HFF-Myc (cell line): ENCODE measurements around the gene RCOR1.

Experiments
- DNase-seq: peaks from one replicate; pipeline ENCODE4 v3.0.0-alpha.2; 2011; ENCODE audit warnings: low read depth; ENCODE audit errors: extremely low read depth
- H3K4me3 ChIP-seq: replicated peaks from 2 replicates; pipeline ENCODE4 v1.5.1; 2011; ENCODE audit warnings: low read depth, mild to moderate bottlenecking, control low read depth, low read length
- TF ChIP-seq, protein P1 (sequence below): IDR thresholded peaks from 2 replicates; pipeline ENCODE4 v1.5.1; 2012; ENCODE audit warnings: mild to moderate bottlenecking, low read depth, low read length, control low read depth; ENCODE audit errors: missing control alignments

Gene RCOR1

DNA sequence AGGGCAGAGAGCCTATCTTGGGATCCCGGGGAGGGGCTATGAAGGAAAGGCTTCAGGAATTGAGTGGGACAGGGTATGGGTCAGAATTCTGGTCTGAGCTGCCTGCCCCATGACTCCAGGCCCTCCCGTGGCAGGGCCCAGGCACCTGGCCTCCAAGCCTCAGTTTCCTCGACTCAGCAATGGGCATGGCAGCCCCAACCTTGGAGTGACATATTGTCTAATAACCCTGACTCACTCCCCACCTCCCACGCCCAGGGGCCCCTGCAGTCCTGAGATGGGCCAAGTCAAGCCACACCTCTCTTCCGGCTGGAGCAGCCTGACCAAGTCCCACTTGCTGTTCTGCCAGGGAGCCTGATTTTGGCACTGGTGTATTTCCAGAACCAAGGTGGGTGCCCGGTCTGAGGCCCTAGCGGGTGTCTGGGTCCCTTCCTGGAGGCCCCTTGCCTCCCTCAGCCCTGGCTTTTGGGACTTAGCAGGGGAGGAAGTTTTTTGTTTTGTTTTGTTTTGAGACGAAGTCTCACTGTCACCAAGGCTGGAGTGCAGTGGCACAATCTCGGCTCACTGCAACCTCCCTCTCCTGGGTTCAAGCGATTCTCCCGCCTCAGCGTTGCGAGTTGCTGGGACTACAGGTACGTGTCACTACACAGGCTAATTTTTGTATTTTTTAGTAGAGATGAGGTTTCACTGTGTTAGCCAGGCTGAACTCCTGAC is 40.3 kb upstream of the RCOR1 start:
- TF ChIP-seq, protein P1, sequence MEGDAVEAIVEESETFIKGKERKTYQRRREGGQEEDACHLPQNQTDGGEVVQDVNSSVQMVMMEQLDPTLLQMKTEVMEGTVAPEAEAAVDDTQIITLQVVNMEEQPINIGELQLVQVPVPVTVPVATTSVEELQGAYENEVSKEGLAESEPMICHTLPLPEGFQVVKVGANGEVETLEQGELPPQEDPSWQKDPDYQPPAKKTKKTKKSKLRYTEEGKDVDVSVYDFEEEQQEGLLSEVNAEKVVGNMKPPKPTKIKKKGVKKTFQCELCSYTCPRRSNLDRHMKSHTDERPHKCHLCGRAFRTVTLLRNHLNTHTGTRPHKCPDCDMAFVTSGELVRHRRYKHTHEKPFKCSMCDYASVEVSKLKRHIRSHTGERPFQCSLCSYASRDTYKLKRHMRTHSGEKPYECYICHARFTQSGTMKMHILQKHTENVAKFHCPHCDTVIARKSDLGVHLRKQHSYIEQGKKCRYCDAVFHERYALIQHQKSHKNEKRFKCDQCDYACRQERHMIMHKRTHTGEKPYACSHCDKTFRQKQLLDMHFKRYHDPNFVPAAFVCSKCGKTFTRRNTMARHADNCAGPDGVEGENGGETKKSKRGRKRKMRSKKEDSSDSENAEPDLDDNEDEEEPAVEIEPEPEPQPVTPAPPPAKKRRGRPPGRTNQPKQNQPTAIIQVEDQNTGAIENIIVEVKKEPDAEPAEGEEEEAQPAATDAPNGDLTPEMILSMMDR, result no peak
- DNase-seq, result no peak
- peak overlapping the region; percentile 16; the same call in 1 of the 2 replicates for H3K4me3 ChIP-seq

DNA sequence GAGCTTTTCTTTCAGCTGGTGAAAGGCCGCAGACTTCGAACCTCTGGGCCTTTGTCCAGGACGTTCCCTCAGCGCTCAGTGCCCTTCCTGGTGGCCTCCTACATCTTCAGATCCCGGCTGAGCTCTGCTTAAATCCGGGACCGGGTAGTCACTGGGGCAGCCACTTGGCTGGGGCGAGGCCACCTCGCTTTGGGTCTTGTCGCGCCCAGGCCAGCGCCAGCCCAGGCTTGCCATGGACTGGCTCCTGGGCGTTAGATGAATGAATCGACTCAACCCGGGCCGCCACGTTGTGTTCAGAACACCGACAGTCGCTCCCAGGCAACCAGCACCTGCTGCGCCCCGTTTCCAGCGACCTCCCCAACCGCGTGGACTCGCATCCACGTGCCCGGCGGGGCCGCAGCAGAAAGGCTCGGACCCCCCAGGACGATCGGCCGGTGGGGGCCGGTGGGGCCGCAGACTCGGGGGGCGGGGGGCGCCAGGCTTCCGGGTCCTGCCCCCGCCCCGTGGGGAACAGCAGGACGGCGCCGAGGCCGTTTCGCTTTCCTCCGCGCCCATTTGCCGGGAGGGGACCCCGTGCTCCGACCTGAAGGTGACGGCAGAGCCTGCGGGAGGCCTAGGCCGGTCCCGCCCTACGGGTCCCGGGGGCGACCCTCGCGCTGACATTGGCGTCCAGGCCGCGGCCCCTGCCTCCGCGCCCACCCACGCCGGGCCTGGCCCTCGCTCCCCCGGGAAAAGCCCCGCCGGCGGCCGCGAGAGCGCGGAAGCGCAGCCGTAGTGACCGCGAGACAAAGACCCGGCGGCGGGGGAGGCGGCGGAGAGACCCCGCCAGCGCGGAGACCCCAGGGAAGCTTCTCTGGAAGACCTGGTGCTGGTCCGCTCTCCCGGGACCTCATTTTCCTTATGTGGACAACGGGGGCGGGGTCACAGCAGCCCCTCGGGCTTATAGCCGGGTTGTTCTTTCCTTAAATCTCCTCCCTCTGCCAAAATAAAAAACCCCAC is 37.3 kb upstream of the RCOR1 start:
- TF ChIP-seq, protein P1, result no peak
- no peak for DNase-seq
- peak overlapping the region; percentile 38 for H3K4me3 ChIP-seq

DNA sequence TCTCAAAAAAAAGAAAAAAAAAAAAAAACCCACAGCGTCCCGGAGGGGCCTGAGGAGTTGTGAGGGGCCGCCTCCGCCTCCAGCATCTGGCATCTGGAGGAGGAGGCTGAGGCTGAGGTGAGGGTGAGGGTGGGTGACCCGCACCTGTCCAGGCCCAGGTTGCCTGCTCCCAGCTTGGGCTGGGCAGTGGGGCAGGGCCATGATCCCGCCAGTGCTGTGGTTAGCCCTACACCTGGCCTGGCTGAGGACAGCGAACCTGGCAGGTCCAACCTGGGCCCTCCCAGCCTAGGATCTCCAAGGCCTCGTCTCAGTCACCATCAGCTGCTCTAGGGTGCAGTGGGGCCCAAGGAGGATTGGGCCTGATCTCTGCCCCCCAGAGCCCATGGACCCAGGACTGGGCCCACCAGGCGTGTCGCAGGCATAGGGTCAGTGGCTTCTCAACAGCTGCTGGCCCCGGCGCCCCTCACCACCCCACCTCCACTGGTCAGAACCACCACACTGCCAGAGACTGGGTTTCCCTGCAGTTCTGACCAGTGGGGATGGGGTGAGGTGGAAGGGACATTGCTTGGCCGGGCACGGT is 36.3 kb upstream of the RCOR1 start:
- no peak for DNase-seq
- TF ChIP-seq, protein P1, result no peak
- H3K4me3 ChIP-seq, result no peak overlapping the region

DNA sequence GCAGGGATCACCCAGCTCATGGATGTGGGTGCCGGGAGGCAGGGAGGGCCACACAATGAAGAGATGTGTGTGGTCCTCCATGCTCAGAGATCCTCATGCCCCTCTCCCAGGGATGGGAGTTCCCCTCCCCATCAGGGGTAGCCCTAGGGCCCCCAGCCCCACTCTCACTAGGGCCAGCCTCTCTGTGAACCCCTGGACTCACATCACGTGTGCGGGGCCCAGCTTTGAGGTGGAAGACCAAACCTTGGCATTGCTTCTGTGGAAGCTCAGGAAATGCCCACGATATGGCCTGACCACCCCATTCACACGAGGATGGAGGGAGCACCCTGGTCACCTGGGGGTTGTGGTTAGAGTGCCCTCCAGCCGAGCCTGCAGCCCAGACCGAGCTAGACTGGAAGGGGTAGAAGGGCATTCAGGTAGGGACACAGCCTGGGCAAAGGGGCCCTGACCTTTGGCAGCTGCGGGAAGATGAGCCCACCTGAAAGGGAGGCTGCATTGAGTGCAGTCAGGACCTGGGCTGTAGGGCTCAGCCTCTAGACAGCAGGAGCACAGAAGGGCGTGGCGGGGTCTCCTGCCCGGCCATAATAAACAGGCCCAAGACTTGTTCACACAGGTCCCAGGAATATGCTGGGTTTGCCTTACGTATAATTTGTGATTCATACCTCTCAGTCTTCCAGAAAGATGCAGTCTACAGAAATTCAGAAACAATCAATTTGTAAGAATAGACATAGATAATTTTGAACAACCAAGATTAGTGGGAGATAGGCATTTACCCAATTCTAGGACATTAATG is 34.8 kb upstream of the RCOR1 start:
- TF ChIP-seq, protein P1, result no peak
- H3K4me3 ChIP-seq, result no peak overlapping the region
- DNase-seq, result no peak

DNA sequence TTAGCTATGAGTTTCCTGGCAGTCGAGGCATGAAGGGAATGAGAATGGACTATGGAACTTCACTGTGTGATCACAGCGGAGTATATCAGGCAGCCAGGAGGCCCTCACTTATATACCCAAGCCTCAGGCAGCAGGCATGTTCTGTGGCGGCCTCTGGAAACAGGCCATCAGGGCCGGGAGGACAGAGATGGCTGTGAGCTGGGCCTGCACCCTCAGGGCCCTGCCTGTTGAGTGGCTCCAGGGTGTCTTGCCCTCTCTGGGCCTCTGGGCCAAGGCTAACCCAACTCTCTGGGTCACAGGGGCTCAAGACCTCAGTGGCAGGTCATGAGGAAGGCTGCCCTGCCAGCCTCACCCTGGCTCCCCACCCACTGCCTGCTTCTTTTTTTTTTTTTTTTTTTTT is 33.9 kb upstream of the RCOR1 start:
- no peak overlapping the region for H3K4me3 ChIP-seq
- no peak for DNase-seq
- TF ChIP-seq, protein P1, result no peak
